ENCODE results near the gene KRTAP5-9. TPM values are rescaled to one million over a fixed set of nuclear protein-coding genes. Genes with fewer than 3 reads are reported as not detected.

Gene KRTAP5-9
- polyA plus RNA-seq, 1 donor (not counting 4 experiments of a cell fraction or from before 2014, with no cell fraction given) = 0.05 TPM

DNA sequence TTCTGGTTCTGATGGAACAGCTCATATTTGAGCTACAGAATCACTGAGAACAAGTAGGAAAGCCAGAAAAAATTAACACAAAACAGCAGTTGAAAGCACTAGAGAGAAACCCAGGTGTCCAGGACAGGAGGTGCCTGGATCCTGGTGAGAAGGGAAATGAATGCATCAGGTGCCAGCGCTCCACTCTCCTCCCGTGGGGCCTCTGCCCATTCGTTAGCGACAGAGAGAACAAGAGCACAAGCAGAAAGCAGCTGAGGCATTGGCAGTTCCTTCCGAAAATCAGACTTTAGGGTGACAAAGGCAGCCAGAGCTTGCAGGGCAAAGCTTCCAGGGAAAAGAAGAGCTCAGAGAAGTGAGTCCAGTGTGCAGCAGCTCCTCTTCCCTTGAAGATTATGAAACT, 41.1 kb upstream of the KRTAP5-9 start:
- Histone ChIP-seq H2AFZ (ENCODE audit: control insufficient read depth, low read length) (no peak overlapping the region), H3K79me2 (ENCODE audit: control insufficient read depth, insufficient read depth, low read length) (no peaks in the 10 kb centered on the region), H3K9me1 (ENCODE audit: control insufficient read depth, extremely low read depth, insufficient read depth, low read length) (no peaks in the 10 kb centered on the region), H3K27me3 (ENCODE audit: control insufficient read depth, extremely low read depth, insufficient read depth, low read length) (no peaks in the 10 kb centered on the region), H3K4me2 (ENCODE audit: control insufficient read depth, extremely low read depth, insufficient read depth, low read depth, low read length) (no peak overlapping the region), H3K4me3 (ENCODE audit: control insufficient read depth in 2 of 3, extremely low read depth in 1 of 3, insufficient read depth in 2 of 3, low read depth in 1 of 3, low read length in 3 of 3) (no peak overlapping the region), H3K36me3 (ENCODE audit: control insufficient read depth in 2 of 2, extremely low read depth in 1 of 2, insufficient read depth in 2 of 2, low read length in 2 of 2) (peaks cover 0 to 5% of the 10 kb centered on the region in 2 experiments), H4K20me1 (ENCODE audit: control insufficient read depth, extremely low read depth, insufficient read depth, low read length) (no peaks in the 10 kb centered on the region), H3K27ac (ENCODE audit: control insufficient read depth, insufficient read depth, low read length) (no peak overlapping the region), H3K9ac (ENCODE audit: control insufficient read depth, extremely low read depth, insufficient read depth, low read length) (no peak overlapping the region), H3K4me1 (ENCODE audit: control insufficient read depth, extremely low read depth, insufficient read depth, low read length) (no peaks in the 10 kb centered on the region), H3K9me3 (ENCODE audit: control insufficient read depth, low read depth, low read length) (no peaks in the 10 kb centered on the region)
- dilution Hi-C loops (cut with MboI; ENCODE audit: extremely low pct_ligation_motif_present, low sequenced_read_pairs) = no loop called here
- no peak for DNase-seq (ENCODE audit: low read depth, low spot score)
- TF ChIP-seq, protein P1, sequence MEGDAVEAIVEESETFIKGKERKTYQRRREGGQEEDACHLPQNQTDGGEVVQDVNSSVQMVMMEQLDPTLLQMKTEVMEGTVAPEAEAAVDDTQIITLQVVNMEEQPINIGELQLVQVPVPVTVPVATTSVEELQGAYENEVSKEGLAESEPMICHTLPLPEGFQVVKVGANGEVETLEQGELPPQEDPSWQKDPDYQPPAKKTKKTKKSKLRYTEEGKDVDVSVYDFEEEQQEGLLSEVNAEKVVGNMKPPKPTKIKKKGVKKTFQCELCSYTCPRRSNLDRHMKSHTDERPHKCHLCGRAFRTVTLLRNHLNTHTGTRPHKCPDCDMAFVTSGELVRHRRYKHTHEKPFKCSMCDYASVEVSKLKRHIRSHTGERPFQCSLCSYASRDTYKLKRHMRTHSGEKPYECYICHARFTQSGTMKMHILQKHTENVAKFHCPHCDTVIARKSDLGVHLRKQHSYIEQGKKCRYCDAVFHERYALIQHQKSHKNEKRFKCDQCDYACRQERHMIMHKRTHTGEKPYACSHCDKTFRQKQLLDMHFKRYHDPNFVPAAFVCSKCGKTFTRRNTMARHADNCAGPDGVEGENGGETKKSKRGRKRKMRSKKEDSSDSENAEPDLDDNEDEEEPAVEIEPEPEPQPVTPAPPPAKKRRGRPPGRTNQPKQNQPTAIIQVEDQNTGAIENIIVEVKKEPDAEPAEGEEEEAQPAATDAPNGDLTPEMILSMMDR (optimal IDR thresholded peaks at IDR 0.05 in 1 of 3, IDR thresholded peaks at IDR 0.05 in 1 of 3, conservative IDR thresholded peaks at IDR 0.05 in 1 of 3; ENCODE audit: extremely low read depth in 1 of 3, insufficient read depth in 2 of 3, low read length in 3 of 3) = no peak
- no peak for TF ChIP-seq EZH2 (IDR thresholded peaks at IDR 0.05; ENCODE audit: low read length)
- no peak for FAIRE-seq

GRCh38 chr11:71518506-71519471, 29.4 kb upstream of the KRTAP5-9 start:
- FAIRE-seq = no peak
- dilution Hi-C loops (cut with MboI; ENCODE audit: extremely low pct_ligation_motif_present, low sequenced_read_pairs) = no loop called here

More at GRCh38 chr11:71518506-71519471, 29.4 kb upstream of the KRTAP5-9 start:
- H3K9me1 ChIP-seq (ENCODE audit: control insufficient read depth, extremely low read depth, insufficient read depth, low read length) = no peaks in the 10 kb centered on the region
- TF ChIP-seq EZH2 (IDR thresholded peaks at IDR 0.05; ENCODE audit: low read length) = no peak
- TF ChIP-seq, protein P1 (optimal IDR thresholded peaks at IDR 0.05 in 1 of 3, IDR thresholded peaks at IDR 0.05 in 1 of 3, conservative IDR thresholded peaks at IDR 0.05 in 1 of 3; ENCODE audit: extremely low read depth in 1 of 3, insufficient read depth in 2 of 3, low read length in 3 of 3) = no peak
- H3K79me2 ChIP-seq (ENCODE audit: control insufficient read depth, insufficient read depth, low read length) = no peaks in the 10 kb centered on the region
- H3K27ac ChIP-seq (ENCODE audit: control insufficient read depth, insufficient read depth, low read length) = no peak overlapping the region
- H3K4me2 ChIP-seq (ENCODE audit: control insufficient read depth, extremely low read depth, insufficient read depth, low read depth, low read length) = no peak overlapping the region
- no peaks in the 10 kb centered on the region for H3K9me3 ChIP-seq (ENCODE audit: control insufficient read depth, low read depth, low read length)
- DNase-seq (ENCODE audit: low read depth, low spot score) = no peak
- no peaks in the 10 kb centered on the region for H3K4me1 ChIP-seq (ENCODE audit: control insufficient read depth, extremely low read depth, insufficient read depth, low read length)
- no peak overlapping the region for H2AFZ ChIP-seq (ENCODE audit: control insufficient read depth, low read length)
- H3K27me3 ChIP-seq (ENCODE audit: control insufficient read depth, extremely low read depth, insufficient read depth, low read length) = no peaks in the 10 kb centered on the region
- H3K9ac ChIP-seq (ENCODE audit: control insufficient read depth, extremely low read depth, insufficient read depth, low read length) = no peak overlapping the region
- H3K4me3 ChIP-seq (ENCODE audit: control insufficient read depth in 2 of 3, extremely low read depth in 1 of 3, insufficient read depth in 2 of 3, low read depth in 1 of 3, low read length in 3 of 3) = no peak overlapping the region
- H3K36me3 ChIP-seq (ENCODE audit: control insufficient read depth in 2 of 2, extremely low read depth in 1 of 2, insufficient read depth in 2 of 2, low read length in 2 of 2) = no peaks in the 10 kb centered on the region
- H4K20me1 ChIP-seq (ENCODE audit: control insufficient read depth, extremely low read depth, insufficient read depth, low read length) = no peaks in the 10 kb centered on the region

All from keratinocyte (primary cell).